Ramos (cell line): ENCODE measurements around the gene PLEKHA7.

Experiments
- in situ Hi-C: fragments of 300-500 bp; cut with MboI; formaldehyde crosslinking; loops from one replicate; pipeline ENCODE4 v1.14.3; 2022; ENCODE audit warnings: low sequenced_read_pairs; ENCODE audit not compliant: unreplicated experiment

The PLEKHA7 gene

DNA sequence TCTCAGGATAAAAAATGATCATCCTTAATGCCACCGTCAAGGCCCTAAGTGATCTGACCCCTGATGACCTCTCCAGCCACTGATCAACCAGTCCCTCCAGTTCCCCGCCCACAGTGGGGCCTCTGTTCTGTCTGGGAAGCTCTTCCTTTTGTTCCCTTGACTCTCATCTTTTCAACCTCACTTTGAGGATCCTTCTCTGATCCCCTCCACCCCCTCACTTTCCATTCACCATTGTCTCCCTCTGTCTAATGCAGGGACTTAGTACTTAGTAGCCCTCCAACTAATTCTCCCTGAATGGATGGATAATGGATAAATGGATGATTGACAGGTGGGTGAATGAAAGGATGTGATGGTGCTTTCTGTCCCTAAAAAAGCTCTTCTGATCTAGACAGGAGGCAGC is 230.1 kb downstream of the PLEKHA7 start:
- in situ Hi-C loops = no loop called here

DNA sequence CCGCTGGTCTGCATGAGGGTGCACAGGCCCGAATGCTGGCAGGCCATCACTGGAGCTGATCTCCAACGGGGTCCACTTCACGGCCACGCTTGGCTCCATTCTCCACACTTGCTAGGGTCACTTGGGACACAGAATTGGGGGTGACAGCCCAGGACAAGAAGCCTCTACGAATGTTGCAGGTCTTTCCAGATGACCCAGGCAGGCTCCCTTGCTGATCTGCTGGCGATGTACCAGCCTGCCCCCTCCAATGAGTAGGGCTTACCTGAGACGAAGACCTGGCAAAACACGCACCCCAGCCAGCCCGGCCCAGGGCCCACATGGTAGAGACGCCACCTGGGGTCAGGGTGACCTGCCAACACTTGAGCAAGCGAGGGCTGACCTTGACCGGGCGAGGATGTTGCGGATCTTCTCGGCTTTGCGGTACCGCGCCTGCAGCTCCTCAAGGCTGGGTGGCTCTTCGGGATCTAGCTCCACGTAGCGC is 230.9 kb downstream of the PLEKHA7 start:
- in situ Hi-C loops = no loop called here

DNA sequence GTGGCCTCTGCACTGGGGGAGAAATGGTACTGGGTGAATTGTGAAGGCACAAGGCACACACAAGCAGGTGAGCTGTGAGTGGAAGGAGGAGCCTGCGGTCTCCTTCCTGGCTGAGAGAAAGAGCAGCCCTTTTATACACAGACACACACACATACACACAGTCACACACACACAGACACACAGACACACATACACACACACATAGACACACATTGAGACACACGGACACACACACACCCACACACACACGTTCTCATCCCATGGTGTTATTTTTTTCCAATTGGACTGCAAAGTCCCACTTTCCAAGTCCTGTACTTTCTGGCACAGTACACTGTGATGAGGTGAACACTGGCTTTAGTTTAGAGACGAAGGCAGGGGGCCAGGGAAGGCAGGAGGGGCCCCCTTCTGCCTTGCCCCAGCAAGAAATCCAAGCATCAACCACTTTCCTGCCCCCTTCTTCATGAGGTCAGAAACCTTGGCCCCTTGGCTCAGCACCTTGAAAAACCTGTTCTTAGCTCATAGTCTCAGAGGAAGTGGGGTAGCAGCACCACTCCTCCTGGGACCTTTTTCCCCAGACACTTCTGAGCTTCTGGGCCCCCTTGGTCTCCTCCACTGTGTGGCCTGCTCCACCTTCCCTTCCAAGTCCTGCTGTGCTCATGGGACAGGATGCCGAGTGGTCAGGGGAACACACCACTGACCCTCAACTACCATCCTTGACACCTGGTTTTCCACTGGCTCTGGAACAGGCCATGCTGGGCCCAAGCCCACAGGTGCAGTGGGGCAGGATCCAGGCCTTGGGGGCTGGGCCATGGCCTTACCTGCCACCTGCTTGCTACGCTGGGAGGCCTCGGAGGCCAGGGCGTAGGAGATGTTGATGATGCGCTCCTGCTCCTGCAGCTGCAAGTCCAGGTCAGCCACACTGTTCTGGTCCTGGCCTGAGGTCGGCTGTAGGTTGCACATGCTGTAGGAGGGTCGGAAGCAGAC is 232.0 kb downstream of the PLEKHA7 start:
- in situ Hi-C loops = no loop called here

DNA sequence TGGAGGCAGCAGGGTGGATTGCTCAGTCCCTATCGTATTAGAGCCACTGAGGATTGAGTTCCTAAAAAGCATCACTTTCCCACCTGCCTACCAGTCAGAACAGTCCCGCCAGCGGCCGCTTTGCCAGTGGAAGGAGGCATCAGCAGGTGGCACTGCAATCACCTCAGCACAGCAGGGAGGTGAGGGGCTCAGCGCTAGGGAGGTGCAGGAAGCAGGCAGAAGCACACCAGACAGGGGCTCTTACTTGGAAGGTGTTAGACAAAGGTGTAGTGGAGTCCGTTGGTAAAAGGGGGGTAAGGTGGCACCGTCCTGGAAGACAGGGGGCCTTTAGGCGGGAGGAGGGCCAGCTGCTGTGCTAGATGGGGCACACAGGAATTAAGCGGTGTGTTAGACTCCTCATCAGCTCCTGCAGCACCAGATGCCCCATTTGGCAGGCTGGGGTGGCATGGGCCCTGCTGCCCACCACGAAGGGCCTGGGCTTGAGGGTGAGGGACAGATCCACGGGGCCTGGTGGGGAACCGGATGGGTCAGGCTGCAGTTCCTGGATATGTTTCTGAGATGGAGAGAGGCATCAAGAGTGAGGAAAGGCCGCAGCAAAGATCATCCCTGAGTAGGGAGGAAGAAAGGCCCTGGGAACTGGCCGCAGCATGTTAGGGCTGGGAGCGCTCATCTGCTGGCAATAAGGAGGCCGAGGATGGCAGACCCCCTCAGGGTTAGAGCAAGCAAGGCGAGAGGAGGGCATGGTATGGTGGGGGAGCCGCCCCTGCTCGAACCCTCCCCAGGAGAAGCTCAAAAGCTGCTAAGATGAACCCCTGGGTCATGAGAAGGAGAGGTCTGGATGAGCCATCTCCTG is 233.3 kb downstream of the PLEKHA7 start:
- in situ Hi-C loops = no loop called here

DNA sequence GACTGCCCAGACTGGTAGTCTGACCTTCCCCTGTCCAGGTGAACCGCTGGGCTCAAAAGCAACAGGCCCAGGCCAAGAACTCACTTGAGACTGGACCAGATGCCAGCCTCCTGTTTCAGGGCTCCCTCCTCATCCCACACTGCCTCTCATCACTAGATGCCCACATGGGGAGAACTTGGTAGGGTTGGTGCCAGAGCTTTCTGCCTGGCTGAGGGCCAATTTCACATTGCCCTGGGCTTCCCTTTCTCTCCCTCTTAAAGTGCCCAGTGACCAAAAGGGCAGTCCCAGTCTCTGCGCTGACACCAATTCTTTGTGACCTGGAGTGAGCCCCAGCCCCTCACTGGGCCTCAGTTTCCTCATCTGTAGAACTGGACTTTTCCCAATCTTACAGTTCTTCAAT is 234.1 kb downstream of the PLEKHA7 start:
- in situ Hi-C loops = no loop called here

DNA sequence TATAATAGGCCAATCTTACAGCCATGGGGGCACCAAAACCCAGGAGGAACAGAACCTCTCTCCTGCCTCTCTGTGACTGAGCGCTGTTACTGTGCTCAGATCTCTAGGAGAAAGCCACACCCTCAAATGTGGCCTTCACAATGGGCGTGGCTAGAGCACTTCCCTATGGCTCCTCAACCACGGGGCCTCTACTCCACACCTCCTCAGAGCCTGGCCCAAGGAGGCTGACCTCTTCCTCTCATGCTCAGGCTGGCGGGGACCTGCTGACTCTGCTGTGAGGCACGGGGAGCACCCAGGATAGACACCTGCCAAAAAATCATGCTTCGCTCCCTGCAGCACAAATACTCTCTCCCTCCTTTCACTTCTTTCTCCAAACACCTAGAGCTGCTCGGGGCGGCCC is 234.8 kb downstream of the PLEKHA7 start:
- in situ Hi-C loops = no loop called here

DNA sequence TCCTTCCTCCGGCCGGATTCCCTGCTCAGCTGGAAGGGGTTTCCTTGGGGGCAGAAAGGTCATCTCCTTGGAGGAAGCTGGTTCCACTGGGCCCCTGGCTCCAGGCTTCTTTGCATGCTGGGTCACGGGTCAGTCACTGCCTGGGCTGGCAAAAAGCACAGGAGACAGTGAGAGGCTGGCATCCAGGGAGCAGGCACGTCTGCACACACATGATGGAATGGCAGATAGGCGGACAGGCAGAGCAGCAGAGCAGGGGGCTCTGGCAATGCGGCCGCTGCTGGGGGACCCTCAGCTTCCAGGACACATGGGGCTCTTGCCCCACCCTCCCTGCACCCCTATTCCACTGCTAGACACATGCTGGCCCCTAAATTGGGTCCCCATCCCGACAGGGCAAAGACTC is 235.3 kb downstream of the PLEKHA7 start:
- in situ Hi-C loops = no loop called here

DNA sequence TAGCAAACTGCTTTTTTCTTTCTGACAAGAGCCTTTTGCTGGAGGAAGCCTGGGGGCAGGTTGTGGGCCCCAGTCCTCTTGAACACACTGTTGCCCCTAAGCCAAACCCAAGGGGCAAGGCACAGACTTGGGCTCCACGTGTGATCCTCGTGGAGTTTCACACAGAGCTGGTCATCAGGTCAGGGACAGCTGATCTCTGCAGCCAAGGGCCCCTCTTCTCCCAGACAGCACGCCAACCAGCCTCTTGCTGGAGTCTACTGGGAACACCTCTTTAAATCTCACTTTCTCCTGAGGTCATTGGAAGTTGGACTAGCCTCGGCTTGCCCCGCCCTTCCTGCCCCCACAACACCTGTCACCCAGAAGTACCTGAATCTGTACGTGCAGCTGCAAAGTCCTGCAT is 235.9 kb downstream of the PLEKHA7 start:
- in situ Hi-C loops = no loop called here

DNA sequence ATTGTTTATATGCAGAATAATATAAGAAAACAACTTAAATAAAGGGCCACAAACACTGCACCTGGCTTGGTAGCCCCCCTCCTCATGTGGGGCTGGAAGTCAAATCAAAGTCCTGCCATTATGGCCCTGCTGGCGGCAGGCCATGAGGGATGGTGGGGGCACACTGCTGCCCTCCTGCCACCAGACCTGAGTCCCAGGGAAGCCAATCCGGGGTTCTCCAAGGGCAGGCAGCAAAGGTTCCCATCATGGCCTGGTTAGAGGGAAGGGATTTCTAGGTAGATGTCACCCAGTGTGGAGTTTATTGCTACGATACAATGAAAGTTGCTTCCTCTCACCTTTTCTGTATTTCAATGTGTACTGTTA is 236.6 kb downstream of the PLEKHA7 start:
- in situ Hi-C loops = no loop called here

DNA sequence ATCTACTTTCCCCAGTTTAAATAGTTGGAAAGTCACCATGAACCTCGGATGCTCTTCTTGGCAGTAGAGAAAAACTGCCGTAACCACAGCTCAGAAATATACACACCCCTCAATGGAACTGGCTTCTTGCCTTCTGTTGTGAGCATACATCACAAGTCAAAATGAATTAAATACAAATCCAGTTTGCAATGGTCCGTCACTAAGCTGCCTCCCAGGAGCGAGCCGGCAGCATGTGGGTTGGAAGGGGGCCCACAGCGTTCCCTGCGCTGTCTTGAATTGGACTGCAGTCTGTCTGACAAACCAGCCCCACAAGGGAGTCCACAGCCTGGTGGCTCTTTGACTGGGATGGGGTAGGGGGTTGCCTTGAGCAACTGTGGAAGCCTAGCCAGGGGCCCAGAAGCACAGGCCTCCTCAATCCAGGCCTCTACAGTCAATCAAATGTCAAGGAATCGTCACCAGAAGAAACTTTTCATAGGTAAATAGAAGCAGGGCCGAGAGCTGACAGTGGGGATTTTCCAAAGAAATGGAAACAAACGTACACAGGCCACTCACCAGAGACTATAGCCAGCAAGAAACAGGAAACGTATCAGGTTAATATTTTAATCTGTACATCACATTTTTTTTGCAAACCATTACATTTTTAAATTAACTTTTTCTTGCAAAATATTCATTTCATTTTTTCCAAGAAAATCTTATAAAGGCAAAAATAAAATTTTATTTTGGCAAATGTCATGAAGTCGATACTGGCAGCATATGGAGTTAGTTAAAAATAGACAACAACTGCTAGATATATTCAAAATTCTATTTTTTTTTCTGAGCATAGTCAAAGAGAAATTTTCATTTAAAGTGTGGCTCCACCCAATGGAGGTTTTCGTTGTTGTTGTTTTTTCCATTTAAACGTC is 237.3 kb downstream of the PLEKHA7 start:
- in situ Hi-C loops = no loop called here

DNA sequence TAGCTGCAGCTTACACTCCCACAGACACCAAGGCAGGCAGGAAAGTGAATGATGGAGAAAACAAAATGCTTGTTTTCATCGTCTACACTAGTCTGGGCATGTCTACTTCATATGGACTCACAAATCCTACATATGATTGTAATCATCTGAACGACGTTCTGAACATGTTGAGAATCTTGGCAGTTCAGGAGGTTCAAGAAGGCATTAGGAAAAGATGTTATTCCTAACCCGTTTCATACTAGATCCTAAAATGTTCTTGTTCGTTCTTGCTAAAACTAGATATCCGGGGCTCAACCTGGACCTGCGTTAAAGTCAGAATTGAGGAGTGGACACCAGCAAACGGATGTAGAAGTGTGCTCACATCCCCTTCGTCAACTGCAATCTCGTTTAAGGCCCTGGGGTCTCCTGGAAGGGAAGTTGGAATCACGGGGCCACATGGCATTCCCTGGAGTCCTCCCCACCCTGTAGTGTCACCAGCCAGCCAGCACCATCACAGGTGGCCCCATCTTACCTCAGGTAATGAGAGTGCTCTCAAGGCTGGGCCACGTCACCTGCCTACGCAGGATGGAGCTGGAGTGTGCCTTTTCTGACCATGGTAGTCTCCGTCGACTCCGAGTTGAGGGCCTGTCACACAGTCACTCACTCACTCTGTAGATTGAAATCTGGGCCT is 238.5 kb downstream of the PLEKHA7 start:
- in situ Hi-C loops = no loop called here

DNA sequence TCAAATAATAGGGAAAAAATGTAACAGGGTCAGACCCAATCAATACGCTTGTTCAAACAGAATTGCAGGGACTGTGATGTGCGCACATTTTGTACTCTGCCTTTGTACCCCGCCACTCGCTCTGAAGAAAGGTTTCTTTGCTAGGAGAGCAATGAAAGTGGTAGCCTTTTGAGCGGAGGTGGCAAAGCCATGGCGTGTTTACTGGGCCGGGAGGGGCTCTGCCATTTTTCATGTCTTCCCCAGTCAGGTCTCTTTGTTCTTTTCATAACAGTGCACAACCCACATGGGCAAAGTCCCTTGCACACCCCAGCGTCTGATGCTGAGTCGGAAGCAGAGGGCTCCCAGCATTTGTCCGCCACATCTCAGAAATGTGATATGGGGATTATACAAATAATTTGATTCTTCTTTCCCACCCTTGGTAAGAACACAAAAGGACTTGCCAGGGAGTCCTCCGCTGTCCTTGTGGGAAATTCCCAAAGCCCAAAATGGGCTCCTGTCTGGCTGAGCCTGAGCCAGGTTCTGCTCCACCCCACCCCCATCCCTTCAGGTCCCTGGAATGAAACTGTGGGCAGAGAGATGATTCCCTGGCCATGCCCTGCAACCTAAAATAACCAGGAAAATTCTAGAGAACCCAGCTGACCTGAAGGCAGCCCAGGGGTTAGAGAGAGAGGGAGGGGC is 239.1 kb downstream of the PLEKHA7 start:
- in situ Hi-C loops = no loop called here

DNA sequence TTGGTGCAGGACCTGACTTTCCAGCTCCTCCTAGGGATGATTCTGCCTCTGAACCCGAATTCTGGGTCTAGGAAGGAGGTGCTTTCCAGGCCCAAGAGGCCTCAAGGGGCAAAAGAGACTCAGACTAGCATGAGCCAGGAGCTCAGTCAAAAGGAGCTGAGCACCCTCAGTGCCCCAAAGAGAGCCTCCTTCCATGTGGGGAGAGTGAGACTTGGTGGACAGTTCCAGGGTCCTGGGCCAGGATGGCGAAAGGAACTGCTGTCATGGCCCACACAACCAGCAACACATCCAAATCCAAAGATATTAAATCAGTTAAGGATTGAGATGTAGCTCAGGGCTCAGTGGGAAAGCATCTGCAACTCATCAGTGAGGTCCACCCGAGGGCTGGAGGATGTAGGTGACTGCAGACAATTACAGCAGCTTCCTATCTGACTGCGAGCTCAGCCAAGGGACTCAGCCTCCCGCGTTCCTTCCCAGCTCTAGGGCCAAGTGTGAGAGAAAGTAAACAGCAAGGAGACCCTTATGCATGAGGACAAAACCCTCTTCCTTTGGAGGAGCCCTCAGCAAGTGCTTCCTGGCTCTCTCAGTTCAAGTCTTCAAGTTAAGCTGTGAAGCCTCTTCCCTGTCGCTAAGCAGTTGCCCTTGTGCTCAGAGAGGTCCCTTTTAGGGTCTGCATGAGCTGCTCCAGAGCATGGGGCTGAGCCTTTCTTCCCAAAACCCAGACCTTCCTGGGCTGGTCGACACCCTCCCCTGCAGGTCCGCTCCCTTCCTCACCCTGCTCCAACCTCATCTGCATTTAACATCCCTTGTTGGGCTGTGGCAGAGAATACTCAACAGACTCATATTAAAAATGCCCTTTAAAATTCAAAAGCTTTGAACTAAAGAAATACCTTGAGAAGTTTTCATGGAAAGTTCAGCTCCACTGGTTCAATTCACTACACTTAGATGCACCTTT is 240.0 kb downstream of the PLEKHA7 start:
- in situ Hi-C loops = no loop called here

DNA sequence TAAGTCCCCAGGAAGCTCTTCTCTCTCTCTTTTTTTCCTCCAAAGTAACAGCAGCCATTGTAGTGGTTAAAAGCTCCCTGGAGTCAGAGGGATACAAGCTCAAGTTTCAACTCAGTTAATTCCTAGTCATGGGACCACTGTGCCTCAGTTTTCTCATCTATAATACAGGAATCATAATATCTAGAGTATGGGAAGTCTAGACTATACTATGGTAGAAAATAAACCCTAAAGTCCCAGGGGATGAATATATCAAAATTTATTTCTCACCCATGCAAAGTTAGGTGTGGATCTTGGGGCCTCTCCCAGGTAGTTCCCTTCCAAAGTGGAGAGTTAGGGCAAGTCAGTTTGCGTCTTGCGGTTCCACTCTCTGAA is 242.1 kb downstream of the PLEKHA7 start:
- in situ Hi-C loops = no loop called here

DNA sequence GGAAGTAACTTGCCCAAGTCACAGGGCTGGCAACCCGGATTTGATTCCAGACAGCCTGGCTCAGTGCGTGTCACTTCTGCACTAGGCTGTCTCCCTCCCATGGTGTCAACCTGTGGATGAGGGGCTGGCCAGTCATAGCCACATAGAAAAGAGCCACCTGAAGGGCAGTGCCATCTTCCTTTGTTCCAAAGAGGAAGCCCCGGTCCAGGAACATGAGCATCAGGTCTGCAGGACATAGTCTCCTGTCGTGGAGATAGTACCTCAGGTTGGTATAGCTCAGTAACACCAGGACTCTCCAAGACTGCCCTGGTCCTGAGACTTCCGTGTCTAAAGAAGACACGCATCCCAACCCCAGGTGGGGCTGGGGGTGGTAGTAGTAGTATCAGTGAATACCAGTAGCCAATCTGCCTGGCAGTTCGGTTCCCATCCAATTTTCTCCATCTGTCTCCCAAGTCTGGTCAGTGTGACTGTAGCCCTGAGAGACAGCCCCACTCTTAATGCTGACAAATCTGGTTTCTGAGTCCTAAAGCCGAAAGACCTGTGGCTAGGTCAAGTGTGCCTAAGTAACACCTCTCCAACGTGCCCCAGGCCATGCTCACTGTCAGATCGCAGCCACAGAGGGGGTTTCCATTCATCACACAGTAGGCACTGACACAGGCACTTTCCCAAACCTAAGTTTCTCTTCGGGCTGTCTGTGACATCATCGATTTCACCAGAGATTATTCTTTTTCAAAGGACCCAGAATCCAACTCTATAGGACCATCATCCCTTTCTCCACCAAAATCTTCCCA is 242.7 kb downstream of the PLEKHA7 start:
- in situ Hi-C loops = no loop called here

DNA sequence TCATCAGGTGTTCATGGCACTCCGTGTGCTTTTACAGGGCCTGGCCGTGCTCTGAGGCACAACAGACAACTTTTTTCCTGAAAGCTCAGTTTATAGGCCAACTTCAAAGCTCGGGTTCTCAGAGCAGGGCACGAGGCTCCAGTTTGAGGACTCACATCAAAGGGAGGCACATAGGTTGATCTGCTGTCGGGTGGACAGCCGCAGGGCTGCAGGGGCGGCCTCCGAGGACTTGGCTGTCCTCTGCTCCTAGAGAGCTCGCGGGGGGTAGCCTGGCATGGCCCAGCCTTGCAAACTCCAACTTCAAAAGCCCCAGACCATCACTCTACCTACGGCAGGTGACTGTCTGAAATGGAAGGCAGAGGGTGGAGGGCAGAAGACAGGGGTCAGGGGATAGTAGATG is 244.2 kb downstream of the PLEKHA7 start:
- in situ Hi-C loops = no loop called here

DNA sequence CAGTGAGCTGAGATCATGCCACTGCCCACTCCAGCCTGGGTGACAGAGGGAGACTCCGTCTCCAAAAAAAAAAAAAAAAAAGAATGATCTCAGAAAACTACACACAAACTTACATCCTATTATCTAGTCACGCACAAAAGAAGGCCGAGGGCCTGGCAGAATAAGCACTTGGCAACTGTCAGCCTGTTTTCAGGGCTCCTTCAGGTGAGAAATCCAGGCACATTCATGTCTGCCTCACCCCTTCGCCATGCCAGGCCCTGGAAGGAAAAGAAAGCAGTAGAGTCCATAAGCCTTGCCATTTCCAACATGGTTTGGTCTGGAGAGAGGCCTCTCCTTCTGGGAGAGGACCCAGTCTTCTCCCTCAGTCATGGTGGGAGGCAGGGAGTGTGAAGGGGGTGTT is 244.8 kb downstream of the PLEKHA7 start:
- in situ Hi-C loops = no loop called here
